ENCODE results near the gene BBOX1.

GRCh38 chr11:27057091-27057780 is 16.6 kb downstream of the BBOX1 start:
- TF ChIP-seq CTCF (IDR thresholded peaks at IDR 0.05) (no peak), ZFX (IDR thresholded peaks at IDR 0.05; ENCODE audit: borderline replicate concordance) (no peak)
